Measurements from ENCODE around the gene ZEB2. TPM values are rescaled to one million over a fixed set of nuclear protein-coding genes. Genes with fewer than 3 reads are reported as not detected.

The ZEB2 gene
- polyA plus RNA-seq, 4 donors: 113 to 165 (median 135) TPM

GRCh38 chr2:144431998-144432397 is 87.9 kb downstream of the ZEB2 start:
- no peak for DNase-seq (ENCODE audit: low read depth in 4 of 4, low spot score in 2 of 4)

GRCh38 chr2:144431392-144431783 is 88.5 kb downstream of the ZEB2 start:
- DNase-seq (ENCODE audit: low read depth in 4 of 4, low spot score in 2 of 4): no peak

GRCh38 chr2:144430722-144431391 is 89.1 kb downstream of the ZEB2 start:
- DNase-seq (ENCODE audit: low read depth in 4 of 4, low spot score in 2 of 4): peak; percentile 47 to 71 (median 66)

DNA sequence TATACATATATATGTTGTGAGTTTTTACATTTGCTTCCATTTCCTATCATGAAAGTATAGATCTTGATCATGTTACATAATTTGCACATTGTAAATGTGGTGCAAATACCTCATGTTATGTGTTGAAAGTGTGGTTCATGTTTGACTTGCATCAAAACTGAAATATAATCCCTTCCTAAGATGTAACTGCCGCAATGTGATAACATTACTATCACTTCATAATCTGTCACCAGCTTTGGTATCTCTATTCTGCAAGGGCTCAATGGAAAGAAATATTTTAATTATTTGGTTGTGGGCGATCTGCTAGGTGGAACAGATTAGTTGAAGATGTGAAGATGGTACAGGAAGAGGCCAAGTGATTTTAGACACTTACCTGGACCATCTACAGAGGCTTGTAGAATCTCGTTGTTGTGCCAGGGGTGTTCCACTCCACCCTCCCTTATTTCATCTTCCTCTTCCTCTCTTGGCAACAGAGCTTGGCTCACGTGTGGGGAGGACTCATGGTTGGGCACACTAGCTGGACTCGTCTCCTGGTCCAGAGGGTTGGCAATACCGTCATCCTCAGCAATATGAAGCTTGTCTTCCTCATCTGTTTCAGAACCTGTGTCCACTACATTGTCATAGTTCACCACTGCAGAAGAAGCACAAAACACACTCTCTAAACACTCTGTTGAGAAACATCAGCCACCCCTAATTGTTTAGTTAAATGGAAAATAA is 90.4 kb downstream of the ZEB2 start:
- DNase-seq (ENCODE audit: low read depth in 4 of 4, low spot score in 2 of 4): no peak

- DNase-seq (ENCODE audit: low read depth in 4 of 4, low spot score in 2 of 4): no peak
Measured at GRCh38 chr2:144426981-144427479, 92.9 kb downstream of the ZEB2 start.

DNA sequence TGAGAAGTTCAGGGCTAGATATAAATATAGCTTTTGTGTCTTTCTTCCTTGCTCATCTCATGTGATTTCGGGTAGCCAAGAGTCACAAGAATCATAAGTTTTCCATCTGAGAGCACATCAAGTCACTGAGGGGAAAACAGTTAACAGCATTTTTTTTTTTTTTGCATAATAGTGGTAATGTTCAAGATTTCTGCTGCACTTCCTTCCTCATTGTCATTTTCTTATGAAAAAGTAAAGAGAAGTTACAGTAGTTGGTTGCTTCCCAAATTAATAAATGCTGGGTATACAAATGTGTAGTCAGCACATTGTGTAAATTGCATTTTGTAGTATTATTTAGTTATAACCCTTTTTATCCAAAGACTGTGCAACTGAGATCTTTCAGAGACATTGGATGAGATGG is 93.6 kb downstream of the ZEB2 start:
- DNase-seq (ENCODE audit: low read depth in 4 of 4, low spot score in 2 of 4): no peak

GRCh38 chr2:144424559-144425240 is 95.2 kb downstream of the ZEB2 start:
- DNase-seq (ENCODE audit: low read depth in 4 of 4, low spot score in 2 of 4): no peak

- DNase-seq (ENCODE audit: low read depth in 4 of 4, low spot score in 2 of 4): no peak
Measured at GRCh38 chr2:144421606-144422510, 98.1 kb downstream of the ZEB2 start.

DNA sequence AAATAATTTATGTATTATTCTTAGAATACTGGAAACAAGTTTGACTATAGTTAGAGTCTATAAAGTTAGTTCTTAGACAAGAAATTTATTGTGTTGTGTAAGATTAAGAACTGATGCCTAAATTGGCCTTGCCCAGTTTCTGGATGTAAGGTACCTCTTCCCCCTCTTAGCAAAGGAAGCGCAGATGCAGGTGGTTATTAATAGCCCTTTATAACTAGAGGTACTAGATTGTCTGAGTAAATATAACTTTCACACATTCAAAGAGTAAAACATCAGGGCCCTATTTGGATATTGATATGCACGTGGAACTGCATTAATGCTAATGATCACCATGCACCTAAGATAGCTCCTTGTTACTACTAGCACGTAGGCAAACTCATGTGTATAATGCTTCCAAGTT is 100.7 kb downstream of the ZEB2 start:
- no peak for DNase-seq (ENCODE audit: low read depth in 4 of 4, low spot score in 2 of 4)

DNA sequence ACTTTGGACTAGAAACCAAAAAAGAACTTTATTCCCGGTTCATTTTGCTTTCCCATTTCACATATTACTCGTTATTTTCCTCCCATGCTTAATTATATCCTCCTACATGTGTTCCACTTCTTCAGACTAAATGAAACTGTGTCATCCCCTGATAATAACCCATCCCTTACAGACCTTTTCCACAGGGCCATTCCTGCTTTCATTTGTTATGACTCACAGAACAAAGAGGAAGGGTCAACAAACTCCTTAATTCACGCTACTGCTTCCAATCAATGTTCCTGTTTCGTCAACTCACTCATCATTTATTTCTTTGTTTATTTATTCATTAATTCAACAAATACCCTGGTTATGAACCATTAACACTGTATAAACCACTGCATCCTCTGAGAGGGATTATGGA is 104.5 kb downstream of the ZEB2 start:
- DNase-seq (ENCODE audit: low read depth in 4 of 4, low spot score in 2 of 4): no peak

DNA sequence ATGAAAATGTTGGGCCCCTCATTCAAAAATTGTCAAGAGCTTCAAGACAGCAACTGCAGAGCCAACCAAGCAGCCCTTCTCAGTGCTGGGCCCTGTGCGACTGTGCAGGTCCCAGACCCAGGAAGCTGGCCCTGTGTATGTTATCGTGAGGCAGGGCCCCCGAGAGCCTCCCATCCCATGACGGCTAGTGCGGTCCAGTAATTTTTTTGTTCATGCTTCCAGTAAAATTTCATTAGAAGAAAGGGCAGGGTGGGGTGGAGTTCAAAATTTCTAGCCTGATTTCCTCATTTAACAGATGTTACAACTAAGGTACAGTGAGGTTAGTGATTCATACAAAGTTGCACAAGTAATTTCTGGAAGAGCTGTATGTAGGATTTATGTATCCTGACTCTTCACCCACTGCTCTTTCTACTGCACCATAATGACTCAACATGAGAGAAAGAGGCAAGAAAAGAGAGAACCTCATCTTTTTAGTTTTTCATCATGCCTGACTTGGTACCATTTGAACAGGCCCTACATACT is 105.5 kb downstream of the ZEB2 start:
- no peak for DNase-seq (ENCODE audit: low read depth in 4 of 4, low spot score in 2 of 4)

DNA sequence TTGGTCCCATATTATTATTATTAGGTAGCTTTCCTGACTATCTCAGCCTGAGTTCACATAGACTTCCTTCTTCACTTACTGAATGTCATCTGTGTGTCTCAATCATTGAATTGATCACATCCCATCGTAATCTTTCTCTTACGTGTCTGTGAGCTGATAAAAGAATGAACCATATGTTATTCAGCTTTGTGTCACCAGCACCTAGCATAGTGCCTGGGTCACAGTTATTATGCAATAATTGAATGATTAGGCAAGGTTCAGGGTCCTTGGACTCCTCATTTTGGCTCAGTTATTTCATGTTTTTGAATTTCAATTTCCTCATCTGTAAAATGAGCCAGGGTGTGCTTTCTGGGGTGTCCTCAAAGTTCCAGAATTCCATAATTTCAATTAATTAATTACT is 107.2 kb downstream of the ZEB2 start:
- no peak for DNase-seq (ENCODE audit: low read depth in 4 of 4, low spot score in 2 of 4)

GRCh38 chr2:144411473-144411872 is 108.4 kb downstream of the ZEB2 start:
- DNase-seq (ENCODE audit: low read depth in 4 of 4, low spot score in 2 of 4): no peak

DNA sequence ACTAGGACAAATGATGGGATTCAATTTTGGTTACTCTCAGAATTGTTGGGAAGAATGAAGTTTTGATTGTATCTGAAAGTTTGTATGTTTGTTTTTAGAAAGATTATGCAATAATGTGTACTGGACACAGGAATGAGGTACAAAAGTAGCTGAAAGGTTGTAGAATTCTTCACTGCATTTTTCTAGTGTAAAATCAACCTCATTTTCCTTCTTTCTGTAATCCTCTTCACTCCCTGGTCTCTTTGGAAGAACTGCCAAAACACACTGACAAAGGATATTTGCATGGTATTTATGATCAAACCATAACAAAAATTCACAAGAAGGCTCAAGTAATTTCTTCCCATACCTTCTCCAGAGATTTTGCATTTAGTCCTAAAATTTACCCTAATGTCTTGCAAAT is 110.7 kb downstream of the ZEB2 start:
- no peak for DNase-seq (ENCODE audit: low read depth in 4 of 4, low spot score in 2 of 4)

DNA sequence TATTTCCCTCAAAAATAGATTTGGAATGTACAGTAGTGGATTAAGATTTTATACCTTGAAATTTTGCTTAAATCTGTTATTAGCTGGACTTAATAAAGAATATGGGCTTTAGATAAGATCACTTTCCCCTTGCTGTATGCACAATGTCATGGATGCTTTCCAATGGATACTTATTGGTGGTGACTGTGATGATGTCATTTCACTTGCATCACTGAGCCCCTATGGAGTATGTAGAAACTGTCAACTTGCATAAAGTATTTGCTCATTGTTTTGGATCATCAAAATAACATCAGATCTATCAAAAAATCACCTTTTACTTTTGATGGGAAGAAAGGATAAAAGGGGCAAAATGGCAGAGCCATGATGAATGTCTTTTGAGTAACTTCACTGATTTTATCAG is 112.7 kb downstream of the ZEB2 start:
- no peak for DNase-seq (ENCODE audit: low read depth in 4 of 4, low spot score in 2 of 4)

DNA sequence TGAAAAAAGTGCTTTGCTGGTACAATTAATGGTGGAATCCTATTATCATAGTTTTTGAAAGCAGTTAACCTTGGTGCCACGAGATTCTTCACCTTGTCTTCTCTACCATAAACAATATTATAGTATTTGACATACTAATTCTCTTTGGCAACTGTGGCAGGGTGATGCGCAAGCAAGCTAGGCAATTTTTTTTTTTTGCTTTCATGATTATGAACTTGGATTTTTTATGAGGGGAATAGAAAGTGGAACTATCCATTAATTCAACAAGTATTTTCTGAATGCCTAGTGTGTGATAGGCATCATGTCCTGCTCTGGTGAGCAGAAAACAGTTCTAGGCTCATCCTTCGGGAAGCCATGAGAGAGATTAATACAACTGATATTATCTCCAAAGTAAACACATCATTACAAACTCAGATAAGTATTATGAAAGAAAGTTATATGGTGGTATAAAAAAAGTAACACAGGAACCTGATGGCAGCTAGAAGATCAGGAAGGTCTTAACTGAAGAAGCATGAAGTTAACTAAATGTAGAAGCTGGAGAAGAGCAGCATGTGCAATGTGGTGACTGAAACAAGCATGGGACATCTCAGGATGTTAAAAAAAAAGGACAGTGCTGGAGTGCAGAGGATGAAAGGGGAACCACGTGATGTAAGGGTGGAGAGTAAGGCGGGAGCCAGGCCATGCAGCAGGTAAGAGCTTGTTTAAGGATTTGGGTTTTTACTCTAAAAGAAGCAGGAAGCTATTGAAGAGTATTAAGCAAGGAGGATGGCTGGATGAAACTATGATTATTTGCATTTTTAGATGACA is 113.7 kb downstream of the ZEB2 start:
- DNase-seq (ENCODE audit: low read depth in 4 of 4, low spot score in 2 of 4): no peak

DNA sequence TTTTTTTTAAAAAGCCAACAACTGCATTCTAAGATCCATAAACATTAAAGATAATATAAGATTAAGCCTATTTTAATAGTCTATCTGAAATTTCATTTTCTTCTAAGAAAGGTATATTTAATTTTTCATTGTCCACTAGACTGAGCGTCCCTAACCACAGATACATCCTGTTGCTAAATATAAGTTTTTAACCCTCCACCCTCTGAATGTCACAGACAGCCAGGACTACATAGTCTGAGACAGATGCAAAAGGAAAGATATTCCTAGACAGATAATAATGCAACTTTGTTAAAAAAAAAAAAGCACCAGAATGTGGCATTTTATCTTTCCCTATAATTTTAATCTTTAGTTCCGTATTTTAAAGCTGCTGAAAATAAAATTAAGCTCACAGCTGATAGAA is 114.6 kb downstream of the ZEB2 start:
- DNase-seq (ENCODE audit: low read depth in 4 of 4, low spot score in 2 of 4): no peak

- DNase-seq (ENCODE audit: low read depth in 4 of 4, low spot score in 2 of 4): no peak
Measured at GRCh38 chr2:144404586-144405314, 115.2 kb downstream of the ZEB2 start.

- no peak for DNase-seq (ENCODE audit: low read depth in 4 of 4, low spot score in 2 of 4)
Measured at GRCh38 chr2:144403933-144404332, 116.0 kb downstream of the ZEB2 start.

Data from left renal cortex interstitium (tissue), 4 donors.